Glomerular visceral epithelial cell (primary cell): ENCODE data around the gene GPR161.
"Not testable (repeated sequence)": the region's sequence is repeated elsewhere in the genome, so short reads cannot be mapped to it uniquely, and the experiment has no call there.

Experiments used
- DNase-seq: peaks from one replicate; pipeline ENCODE4 v3.0.0-alpha.2; 2016; ENCODE audit errors: extremely low spot score

The GPR161 gene, protein sequence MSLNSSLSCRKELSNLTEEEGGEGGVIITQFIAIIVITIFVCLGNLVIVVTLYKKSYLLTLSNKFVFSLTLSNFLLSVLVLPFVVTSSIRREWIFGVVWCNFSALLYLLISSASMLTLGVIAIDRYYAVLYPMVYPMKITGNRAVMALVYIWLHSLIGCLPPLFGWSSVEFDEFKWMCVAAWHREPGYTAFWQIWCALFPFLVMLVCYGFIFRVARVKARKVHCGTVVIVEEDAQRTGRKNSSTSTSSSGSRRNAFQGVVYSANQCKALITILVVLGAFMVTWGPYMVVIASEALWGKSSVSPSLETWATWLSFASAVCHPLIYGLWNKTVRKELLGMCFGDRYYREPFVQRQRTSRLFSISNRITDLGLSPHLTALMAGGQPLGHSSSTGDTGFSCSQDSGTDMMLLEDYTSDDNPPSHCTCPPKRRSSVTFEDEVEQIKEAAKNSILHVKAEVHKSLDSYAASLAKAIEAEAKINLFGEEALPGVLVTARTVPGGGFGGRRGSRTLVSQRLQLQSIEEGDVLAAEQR

DNA sequence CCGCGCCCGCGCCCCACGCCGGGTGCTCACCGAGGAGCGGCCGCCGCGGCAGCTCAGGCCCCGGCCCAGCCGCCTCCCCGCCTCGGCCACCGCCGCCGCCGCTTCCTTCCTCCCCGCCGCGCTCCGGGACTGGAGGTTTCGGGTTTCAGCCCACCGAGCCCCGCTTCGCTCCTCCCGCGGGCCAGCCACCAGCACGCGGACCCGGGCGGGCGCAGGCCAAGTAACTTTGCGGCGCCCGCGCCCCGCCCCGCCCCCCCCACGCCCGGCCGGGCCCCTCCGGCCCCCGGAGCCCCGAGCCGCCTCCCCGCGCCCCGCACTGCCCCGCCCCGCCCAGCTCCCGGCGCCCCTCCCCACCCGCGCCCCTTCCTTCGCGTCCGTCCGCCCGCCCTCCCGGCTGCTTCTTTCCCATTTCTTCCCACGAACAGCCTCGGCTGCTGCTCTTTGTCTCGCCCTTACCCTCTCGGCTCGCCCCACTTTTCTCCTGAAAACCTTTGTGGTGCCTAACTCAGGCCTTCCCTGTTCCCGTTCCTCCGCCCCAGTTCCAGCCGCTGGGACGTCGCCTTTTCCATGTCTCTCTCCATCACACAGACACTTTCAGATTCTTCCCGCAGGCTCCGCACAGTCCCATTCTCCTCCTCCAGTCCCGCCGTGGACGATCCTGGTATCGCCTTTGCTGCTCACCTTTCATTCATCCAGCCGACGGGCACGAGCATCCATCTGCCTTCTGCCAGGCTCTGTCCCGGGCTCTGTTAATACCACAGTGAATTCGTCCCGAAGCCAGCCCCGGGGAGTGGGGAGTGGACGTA, at the start of gene GPR161:
Gene GPR161, minus strand, starts transcription at position 222 of the 806 bp plus-strand sequence. CDS start 32,080 bp downstream, outside the sequence.
- peak; percentile 60 for DNase-seq

DNA sequence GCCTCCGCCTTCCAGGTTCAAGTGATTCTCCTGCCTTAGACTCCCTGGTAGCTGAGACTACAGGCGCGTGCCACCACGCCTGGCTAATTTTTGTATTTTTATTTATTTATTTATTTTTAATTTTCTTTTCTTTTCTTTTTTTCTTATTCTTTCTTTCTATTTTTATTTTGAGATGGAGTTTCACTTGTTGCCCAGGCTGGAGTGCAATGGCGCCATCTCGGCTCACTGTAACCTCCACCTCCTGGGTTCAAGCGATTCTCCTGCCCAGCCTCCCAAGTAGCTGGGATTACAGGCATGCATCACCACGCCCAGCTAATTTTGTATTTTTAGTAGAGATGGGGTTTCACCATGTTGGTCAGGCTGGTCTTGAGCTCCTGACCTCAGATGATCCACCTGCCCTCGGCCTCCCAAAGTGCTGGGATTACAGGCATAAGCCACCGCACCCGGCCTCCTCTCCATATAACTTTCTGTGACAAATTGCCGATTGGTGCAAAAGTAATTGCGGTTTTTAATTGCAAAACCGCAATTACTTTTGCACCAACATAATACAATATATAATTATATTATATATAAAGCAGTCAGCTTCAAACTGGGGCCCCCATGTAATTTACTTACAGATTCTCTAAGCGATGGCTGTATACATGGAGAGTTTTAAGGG, 44.5 kb upstream of the GPR161 start:
- DNase-seq: not testable (repeated sequence)

DNA sequence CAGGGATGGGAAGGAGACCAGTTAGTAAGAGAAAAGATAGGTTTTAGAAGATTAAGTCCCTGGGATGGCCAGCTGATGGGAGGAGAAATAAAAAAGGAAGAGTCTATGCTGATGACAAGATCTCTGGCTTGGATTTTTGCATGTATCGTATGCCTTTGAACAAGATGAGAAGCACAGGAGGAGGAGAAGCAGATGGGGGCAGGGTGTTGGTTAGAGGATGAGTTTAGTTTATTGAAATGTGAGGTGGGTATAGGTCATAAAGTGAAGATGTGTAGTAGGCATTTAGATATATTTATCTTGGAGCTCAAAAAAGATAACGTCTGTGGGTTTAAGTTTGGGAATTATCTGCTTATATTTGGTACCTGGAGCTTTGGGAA, 43.4 kb upstream of the GPR161 start:
- no peak for DNase-seq

DNA sequence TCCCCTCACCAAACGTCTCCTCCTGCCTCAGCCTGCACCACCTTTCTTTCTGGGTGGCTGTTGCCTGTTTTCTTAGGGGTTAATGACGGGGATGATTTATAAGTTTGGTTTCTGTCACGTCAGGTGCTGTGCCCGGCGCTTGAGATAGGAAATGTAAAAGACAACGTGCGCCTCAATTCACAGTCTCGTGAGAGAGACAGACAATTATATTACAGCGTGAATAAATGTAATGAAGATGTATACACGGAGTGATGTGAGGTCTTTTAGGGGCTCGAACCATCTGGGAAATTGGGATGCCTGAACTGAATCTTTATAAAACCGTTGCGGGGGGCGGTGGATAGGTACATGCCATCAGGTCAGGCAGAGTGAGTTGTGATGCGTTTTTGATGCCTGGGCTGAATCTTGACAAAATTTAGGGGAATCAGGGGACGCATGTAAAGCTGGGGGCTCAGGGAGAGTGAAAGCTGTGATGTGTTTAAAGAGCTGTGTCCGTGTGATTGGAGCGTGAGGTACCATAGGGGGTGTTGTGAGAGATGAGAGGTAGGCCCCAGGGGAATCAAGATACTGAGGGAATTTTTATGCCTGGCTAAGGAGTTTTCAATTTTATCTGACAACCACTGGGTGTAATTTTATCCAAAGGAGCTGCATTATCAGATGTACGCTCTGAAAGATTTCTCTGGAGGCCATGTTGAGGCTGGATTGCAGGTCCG, 42.9 kb upstream of the GPR161 start:
- DNase-seq: peak; percentile 26

DNA sequence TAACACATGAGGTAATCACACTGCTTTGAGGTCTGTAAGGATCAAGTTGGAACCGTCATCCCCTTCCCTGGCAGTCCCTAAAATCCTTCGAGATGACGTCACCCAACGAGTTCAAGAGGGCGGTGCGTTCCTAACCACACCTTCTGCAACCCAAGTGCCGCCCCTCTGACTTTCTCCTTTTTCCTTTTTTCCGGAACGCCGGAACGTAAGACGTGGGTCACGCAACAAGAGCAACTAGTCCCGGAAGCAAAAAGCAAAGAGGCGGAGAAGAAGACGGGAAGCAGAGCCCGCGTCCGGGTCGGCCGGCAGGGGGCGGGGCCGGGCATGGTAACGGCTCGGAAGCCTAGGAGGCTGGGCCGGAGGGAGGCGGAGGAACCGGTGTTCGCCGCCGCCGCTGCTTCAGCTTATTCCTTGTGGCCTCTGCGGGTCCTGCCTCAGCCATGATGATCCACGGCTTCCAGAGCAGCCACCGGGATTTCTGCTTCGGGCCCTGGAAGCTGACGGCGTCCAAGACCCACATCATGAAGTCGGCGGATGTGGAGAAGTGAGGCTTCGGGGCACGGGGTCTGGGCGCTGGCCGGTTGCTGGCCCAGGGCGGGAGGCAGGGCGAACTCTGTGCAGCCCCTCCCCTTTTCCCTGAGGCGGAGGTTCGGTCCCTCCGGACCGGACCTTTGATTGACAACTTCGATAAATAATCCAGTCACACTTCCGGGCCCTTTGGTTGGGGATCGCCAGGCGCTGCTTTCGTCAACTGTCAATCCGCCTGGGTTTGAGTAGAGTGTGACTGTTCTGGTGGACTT, 42.1 kb upstream of the GPR161 start, which contains the start of gene TIPRL:
Gene TIPRL, plus strand, starts transcription at position 325 of the 800 bp plus-strand sequence. Its CDS starts 116 bp downstream, at position 441.
- peak; percentile 98 for DNase-seq

DNA sequence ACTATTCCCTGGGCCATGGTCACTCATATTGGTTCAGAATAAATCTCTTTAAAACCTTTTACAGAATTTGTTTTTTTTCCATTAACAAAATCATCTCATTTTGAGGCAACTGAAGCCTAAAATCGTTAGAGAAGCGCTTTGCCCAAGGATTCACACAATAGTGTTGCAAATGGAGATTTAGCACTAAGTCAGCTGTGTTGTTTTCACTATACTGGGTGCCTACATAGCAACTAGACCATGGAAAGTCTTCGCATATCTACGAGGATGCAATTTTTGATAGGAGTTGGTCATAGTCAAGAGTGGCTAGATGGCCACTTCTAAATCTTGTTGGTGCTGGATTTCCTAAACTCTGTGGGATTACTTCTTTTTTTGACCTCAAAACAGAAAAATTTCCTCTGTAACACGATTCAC, 41.5 kb upstream of the GPR161 start:
- DNase-seq: no peak

DNA sequence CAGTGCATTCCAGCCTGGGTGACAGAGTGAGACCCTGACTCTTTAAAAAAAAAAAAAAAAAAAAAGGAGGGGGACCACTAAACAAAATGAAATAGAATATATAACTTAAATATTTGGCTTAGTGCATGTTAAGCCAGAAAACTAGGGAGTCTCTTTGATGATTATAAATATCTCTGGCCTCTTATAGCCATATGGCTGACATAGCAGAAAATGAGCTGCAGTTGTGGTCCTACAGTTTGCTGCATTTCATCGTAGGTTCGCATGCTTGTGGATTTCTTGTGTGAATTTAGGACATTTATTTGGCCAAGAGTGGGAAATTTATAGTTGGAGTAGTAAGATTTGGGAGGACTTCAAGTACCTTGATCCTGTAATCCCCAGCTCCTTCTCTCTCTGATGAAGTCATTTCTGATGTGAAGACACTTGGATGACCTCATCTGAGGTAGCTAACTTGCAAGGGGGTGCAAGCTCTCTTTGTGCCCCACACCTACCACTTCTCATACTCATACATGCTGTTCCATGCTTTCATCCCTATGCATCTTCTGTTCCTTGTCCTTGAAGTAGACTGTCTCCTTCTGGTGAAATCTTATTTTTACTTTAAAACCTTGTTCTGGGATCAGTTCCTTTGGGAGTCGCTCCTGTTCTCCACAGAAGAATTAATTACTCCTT, 35.7 kb upstream of the GPR161 start:
- no peak for DNase-seq

DNA sequence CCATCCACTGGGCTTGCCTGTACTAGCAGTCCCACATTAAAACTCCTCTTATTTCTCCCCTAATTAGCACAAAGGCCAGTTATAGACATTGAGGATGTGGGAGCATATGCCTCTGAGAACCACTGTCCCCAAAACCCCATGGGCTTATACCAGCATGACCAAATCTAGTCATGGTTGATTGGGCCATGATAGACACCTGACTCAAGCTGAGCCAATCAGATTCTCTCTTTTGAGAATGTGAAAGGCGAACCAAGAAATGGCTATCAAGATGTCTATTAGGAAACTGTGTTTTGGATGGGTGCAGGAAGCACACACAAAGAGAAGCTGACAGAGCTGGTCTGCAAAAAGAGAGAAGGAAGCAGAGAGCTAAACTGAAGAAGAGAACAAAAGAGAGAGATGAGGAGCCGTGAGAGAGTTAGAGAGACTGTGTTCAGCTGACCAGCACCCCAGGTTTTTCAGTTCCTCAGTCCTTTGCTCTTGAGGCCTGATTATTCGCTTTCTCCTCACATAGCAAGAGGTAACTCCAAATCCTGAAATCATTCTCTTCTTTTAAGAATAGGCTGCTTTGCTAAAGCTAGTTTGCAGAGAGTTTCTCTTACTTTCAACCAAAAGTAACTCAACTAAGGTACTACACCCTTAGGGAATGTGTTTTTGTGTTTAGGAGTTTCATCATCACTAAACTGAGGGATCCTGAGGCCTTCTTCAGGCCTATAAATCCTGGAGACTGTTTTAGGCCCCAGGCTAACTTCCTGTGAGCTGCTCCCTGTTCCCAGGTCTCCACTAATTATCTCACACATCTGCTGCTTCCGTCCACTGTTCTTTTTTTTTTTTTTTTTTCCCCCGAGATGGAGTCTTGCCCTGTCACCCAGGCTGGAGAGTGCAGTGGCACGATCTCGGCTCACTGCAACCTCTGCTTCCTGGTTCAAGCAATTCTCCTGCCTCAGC, 34.1 kb upstream of the GPR161 start:
- DNase-seq: no peak

DNA sequence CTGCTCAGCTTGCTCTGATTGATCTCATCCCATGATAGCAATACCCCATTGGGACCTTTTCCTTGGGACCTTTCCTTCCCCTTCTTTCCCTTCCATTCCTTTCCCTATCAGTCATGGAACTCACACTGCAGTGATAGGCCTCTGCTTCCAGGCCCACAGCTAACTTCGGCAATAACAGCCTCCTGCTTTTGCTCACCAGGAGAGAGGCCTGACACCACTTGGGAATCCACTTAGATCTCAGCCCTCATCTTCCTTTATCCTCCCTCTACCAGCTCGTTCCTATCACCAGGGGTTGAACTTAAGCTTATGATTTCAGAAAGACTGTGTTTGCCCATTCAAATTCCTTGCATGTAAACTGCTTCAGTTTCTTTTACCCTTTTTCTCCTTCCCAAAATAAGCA, 31.1 kb upstream of the GPR161 start:
- no peak for DNase-seq

DNA sequence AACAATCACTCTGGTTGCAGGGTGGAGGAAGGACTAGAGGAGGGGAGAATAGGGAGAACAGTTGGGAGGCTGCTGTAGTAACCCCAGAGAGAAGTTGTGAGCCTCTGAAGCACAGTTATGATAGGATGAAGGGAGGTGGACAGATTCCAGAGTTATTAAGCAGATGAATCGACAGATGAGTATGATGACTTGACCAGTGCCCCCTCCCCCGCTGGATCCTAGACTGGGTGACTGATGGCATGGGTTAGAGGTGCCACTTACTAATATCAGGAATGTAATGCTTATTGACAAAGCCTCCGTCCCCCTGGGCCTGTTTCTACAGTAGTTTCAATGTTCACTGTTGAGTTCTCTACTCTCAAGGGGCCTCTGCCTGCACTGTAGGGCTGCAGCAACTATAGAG, 28.0 kb upstream of the GPR161 start:
- DNase-seq: peak; percentile 4

DNA sequence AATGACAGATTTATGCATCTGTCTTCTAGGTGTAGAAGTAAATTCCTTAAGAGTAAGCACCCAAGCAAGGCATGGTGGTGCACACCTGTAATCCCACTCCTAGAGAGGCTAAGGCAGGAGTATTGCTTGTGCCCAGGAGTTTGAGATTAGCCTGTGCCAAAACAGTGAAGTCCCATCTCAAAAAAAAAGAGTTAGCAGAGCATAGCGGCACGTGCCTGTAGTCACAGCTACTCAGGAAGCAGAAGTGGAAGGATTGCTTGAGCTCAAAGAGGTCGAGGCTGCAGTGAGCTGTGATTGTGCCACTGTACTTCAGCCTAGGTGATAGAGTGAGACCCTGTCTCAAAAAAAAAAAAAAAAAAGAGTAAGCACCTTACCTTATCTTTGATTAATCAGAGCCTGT, 26.9 kb upstream of the GPR161 start:
- no peak for DNase-seq

DNA sequence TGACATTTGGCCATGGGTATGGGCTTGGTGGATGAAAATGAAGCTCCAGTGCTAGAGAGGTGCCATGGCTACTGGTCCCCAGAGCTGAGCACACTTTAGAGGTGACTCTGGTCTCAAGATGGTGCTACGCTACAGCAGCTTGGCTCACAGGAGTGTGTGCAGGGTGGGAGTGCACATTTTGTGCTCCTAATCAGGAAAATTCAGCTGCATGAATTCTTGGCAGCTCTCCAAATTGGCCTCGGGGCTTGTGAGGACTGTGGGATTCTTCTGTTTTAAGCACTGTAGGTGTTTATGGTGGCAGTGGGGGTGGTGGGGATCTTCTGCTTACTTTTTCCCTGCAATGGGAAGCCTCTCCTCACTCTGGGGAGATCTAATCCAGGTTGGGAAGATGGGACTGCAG, 24.7 kb upstream of the GPR161 start:
- no peak for DNase-seq

DNA sequence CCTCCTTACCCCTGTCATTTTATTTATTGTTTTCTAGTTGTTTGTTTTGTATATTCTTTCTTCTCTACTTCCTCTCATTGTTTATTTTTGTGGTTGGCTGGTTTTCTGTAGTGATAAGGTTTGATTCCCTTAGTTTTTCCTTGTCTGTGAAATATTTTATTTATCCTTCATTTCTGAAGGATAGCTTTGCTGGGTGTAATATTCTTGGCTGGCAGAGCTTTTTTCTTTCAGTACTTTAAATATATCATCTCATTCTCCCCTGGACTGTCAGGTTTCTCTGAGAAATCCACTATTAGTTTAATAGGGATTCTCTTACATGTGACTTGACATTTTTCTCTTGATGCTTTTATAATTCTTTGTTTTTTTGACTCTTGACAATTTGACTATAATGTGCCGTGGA, 23.2 kb upstream of the GPR161 start:
- DNase-seq: no peak

DNA sequence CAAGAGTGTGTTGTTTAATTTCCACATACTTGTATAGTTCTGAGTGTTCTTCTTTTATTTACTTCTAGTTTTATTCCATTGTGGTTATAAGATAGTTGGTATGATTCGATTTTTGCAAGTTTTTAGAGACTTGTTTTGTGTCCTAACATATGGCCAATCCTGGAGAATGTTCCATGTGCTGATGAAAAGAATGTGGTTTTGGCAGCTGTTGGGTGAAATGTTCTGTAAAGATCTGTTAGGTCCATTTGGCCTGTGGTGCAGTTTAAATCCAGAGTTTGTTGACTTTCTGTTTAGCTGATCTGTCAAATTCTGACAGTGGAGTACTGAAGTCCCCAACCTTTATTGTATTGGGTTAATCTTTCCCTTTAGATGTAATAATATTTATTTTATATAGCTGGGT, 22.5 kb upstream of the GPR161 start:
- DNase-seq: no peak

DNA sequence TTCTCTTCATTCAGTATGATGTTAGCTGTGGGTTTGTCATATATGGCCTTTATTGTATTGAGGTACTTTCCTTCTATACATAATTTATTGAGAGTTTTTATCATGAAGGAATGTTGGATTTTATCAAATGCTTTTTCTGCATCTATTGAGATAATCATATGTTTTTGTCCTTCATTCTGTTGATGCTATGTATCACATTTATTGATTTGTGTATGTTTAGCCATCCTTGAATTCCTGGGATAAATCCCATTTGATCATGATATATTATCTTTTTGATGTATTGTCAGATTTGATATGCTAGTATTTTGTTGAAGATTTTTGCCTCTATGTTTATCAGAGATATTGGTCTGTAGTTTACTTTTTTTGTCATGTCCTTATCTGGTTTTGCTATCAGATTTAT, 20.9 kb upstream of the GPR161 start:
- no peak for DNase-seq

DNA sequence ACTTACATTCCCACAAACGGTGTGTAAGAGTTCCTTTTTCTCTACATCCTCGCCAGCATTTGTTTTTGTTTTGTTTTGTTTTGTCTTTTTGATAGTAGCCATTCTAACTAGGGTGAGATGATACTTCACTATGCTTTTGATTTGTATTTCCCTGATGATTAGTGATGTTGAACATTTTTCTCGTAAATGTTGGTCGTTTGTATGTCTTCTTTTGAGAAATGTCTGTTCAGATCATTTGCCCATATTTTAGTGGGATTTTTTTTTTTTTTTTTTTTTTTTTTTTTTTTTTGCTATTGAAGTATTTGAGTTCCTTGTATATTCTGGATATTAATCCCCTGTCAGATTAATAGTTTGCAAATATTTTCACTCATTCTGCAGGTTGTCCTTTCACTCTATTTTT, 19.2 kb upstream of the GPR161 start:
- DNase-seq: no peak

DNA sequence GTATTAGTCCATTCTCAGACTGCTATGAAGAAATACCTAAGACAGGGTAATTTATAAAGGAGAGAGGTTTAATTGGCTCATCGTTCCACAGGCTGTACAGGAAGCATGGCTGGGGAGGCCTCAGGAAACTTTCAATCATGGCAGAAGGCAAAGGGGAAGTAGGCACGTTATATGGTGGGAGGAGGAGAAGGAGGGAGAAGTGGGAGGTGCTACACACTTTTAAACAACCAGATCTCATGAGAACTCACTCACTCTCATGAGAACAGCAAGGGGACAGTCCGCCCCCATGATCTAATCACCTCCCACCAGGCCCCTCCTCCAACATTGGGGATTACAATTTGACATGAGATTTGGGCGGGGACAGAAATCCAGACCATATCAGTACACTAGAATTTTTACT, 18.0 kb upstream of the GPR161 start:
- not testable (repeated sequence) for DNase-seq

DNA sequence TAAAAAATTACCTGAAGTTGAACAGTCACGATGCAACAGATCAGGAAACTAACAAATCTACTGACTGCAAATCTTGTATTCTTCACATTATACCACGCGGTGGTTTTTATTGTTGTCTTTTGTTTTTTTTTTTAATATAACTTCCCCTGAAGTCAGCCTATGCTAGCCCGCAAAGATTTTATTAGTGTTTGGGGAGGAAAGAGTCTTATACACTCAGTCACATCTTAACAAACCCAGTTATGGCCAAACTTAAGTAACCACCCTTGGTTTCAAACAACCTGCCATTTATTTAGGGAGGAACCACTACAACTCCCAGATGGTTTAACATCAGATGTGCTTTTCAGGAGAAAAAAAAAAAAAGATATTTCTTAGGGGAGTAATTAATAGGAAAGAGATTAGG, 15.2 kb upstream of the GPR161 start:
- no peak for DNase-seq

DNA sequence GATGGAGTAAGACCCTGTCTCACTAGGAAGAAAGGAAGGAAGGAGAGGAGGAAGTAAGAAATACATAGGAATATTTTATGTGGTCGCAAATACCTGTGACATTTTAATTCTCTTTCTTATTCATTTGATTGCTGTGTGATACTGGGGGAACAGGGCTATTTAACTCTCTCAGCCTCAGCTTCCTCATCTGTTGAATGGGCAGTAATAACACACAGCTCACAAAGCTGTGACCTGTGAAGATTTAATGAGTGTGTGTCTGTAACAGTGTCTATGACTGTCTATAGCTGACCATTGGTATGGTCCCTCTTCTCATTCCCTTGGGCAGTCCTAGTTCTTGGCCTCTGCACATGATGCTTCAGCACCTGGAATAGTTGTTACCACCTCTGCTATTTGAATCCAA, 13.6 kb upstream of the GPR161 start:
- DNase-seq: no peak
